Activated T-cell treated with anti-CD3 and anti-CD28 coated beads for 24 hours (primary cell): ENCODE measurements around the gene KRTAP12-3.
"Not testable (repeated sequence)": the region's sequence is repeated elsewhere in the genome, so short reads cannot be mapped to it uniquely, and the experiment has no call there.

Source experiments
- DNase-seq: peaks from one replicate; pipeline ENCODE4 v3.0.0-alpha.2; 2020; ENCODE audit warnings: low read depth

The KRTAP12-3 gene

DNA sequence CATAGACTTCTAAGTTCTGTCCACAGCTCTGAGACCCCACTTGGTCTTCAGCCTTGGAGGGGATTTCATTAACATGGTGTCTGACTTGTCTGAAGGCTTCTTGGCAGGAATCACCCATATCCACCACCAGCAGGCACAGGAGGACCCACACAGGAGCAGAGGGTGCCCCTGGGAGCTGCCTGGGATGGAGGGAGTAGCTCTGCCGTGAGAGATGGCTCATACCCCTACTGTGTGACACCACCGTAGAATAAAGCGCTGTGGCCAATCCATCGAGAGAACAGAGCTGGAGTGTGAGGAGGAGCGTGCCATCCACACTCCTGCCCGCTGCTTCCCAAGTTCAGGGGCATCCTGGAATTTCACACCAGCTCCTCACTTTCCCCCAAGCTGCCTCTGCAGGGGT is 27.3 kb downstream of the KRTAP12-3 start:
- not testable (repeated sequence) for DNase-seq

- DNase-seq: no peak
Observed at GRCh38 chr21:44686000-44686781, 28.5 kb downstream of the KRTAP12-3 start.

GRCh38 chr21:44686843-44687561 is 29.3 kb downstream of the KRTAP12-3 start:
- no peak for DNase-seq

GRCh38 chr21:44687671-44688070 is 29.9 kb downstream of the KRTAP12-3 start:
- DNase-seq: no peak

GRCh38 chr21:44689740-44690139 is 32.0 kb downstream of the KRTAP12-3 start:
- DNase-seq: not testable (repeated sequence)

DNA sequence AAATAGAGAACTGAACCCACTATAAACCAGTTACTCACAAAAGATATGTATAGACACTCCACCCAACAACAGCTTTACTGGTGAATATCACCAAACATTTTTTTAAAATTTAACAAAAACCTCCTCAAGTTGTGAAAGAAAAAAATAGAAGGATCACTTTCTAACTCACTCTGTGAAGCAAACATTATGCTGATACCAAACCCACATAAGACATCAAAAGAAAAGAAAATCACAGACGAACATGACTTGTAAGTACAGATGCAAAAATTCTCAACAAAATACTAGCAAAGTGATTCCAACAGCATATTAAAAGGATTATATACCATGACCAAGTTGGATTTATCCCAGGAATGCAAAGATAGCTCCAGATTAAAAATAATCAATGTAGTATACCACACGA is 34.0 kb downstream of the KRTAP12-3 start:
- no peak for DNase-seq

GRCh38 chr21:44692798-44693512 is 35.2 kb downstream of the KRTAP12-3 start:
- no peak for DNase-seq

DNA sequence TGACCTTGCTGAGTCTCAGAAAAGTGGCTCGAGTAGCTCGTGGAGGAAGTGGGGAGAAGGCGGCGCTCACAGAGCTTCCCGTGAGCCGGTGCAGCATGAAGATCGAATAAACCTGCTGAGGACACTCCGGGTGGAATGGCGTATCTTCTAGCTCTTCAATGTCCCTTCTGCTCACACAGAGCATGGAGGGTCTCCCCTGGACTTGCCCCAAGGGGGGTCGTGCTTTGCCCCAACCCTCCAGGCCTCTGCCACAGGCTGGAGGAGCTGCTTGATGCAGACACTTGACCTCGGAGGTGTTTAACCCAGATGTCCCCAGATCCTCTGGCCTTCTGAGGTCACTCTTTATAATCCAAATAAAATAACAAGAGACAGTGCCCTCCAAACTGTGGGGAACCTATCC is 37.0 kb downstream of the KRTAP12-3 start:
- DNase-seq: no peak

DNA sequence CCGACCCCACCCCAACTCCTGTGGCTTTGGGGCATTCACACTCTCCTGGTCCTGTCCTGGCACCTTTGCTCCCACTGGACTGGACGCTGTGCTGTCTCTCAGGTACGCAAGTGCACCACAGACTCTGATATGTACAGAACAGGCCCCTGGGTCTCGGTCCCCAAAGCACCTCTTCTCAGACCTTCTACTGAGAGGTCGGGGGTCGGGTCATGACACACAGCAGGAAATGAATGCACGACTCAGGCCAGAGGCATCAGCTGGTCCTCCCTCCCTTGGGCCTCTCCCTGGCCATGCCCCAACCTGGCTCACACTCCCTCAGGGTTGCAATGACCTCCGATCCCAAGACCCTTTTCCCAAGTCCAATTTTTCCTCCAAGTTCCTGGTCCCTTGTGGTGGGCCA is 37.5 kb downstream of the KRTAP12-3 start:
- no peak for DNase-seq

GRCh38 chr21:44695641-44696040 is 37.9 kb downstream of the KRTAP12-3 start:
- no peak for DNase-seq

GRCh38 chr21:44696572-44696971 is 38.8 kb downstream of the KRTAP12-3 start:
- no peak for DNase-seq

DNA sequence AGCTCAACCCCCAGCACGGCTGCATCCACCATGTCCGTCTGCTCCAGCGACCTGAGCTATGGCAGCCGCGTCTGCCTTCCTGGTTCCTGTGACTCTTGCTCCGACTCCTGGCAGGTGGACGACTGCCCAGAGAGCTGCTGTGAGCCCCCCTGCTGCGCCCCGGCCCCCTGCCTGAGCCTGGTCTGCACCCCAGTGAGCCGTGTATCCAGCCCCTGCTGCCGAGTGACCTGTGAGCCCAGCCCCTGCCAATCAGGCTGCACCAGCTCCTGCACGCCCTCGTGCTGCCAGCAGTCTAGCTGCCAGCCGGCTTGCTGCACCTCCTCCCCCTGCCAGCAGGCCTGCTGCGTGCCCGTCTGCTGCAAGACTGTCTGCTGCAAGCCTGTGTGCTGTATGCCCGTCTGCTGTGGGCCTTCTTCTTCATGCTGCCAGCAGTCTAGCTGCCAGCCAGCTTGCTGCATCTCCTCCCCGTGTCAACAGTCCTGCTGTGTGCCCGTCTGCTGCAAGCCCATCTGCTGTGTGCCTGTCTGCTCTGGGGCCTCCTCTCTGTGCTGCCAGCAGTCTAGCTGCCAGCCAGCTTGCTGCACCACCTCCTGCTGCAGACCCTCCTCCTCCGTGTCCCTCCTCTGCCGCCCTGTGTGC is 39.6 kb downstream of the KRTAP12-3 start, which contains the start of gene KRTAP10-12:
TSS of gene KRTAP10-12 (plus strand) at position 1 of the 639 bp plus-strand sequence. CDS start at position 31, 30 bp downstream.
- not testable (repeated sequence) for DNase-seq

DNA sequence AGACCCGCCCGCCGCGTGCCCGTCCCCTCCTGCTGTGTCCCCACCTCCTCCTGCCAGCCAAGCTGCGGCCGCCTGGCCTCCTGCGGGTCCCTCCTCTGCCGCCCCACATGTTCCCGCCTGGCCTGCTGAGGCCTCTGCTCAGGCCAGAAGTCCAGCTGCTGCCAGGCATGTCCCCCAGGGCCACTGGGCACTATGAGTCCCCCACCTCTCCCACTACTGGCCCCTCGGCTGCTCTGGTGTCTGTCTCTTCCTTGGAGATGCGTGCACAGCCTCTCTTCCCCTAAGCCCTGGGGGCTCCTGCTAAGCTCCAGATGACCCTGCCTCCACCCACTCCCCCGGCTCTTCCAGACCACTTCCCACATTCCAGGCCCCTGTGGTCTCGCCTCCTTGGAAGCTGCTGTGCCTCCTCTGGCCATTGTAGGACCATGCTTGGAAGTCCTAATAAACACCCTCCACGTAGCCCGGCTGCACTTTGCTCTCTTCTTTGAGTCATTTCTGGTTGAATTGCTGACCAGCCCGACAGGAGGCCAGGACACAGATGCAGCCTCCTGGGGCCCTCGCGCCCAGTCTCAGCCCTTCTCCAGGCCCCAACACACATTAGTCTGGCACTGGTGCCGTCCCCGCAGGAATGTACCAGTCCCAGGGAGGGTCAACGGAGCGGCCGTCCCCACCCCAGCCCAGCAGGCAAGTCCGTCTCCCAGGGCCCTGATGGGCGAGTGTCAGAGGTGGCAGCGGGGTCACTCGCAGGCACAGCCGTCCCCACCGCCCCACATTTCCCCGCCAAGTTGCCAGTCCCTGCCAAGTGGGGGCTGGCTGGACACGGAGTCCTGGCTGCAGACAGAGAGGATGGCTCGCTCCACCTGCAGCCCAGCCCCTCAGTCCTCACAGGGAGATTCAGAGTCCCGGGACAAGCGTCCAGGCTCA is 40.3 kb downstream of the KRTAP12-3 start:
- DNase-seq: no peak

DNA sequence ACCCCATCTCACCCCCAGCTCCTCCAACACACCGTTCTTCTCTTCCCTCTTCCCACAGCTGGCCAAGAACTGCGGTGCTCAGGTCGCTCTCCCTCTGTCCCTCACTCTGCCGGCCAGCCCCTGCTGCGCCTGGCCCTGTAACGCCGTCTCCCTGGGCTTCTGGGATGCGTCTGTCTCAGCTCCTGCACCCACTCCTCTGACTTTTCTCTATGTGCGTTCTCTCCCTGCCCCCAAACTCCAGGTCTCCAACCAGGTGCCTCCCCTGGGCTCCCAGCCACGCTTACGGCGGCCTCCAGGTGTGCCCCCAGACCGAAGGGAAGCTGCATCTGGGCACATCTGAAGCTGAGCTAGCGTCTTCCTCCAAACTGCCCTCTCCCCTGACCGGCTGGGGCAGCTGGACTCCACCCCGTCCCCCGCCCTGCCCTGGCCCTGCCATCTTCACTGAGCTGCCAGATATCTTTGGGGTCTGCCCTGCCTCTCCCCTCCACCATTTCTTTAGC is 41.8 kb downstream of the KRTAP12-3 start:
- no peak for DNase-seq

GRCh38 chr21:44700101-44701022 is 42.6 kb downstream of the KRTAP12-3 start:
- DNase-seq: no peak

GRCh38 chr21:44701023-44701400 is 43.3 kb downstream of the KRTAP12-3 start:
- DNase-seq: no peak

DNA sequence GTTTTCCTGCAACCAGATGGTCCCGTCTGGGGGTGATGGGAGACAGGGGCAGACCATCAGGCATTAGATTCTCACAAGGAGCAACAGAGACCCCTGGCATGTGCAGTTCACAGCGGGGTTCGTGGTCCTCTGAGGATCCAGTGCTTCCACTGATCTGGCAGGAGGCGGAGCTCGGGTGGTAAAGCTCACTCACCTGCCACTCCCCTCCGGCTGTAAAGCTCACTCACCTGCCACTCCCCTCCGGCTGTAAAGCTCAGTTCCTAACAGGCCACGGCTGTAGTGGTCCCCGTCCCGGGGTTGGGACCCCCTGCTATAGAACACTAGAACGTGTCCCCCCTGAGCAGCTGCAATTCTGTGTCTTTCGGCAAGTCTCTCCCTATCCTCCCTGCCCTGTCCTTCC is 43.8 kb downstream of the KRTAP12-3 start:
- DNase-seq: no peak

DNA sequence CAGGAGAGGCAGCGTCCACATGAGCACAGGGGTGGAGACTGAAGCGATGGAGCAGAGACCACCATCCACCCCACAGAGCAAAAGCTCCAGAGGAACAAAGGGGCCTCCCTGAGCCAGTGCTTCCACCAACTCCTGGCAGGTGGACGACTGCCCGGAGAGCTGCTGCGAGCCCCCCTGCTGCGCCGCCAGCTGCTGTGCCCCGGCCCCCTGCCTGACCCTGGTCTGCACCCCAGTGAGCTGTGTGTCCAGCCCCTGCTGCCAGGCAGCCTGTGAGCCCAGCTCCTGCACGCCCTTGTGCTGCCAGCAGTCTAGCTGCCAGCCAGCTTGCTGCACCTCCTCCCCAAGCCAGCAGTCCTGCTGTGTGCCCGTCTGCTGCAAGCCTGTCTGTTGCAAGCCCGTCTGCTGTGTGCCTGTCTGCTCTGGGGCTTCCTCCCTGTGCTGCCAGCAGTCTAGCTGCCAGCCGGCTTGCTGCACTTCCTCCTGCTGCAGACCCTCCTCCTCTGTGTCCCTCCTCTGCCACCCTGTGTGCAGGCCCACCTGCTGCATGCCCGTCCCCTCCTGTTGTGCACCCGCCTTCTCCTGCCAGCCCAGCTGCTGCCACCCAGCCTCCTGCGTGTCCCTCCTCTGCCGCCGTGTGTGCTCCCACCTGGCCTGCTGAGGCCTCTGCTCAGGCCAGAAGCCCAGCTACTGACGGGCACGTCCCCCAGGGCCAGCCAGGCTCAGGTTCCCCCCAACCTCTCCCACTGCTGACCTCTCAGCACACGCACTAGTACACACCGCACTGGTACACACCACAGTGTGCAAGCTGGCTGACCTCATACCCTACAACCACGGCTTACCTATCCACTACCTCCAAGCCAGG is 44.6 kb downstream of the KRTAP12-3 start:
- DNase-seq: no peak
